HG03520 (cell line): Measurements from ENCODE around the gene DNMBP.
"Not testable (repeated sequence)": the region's sequence is repeated elsewhere in the genome, so short reads cannot be mapped to it uniquely, and the experiment has no call there.

Experiments used
- ATAC-seq: cut with Tn5 transposase; IDR thresholded peaks from one replicate; pipeline ENCODE4 v1.9.1; 2021; ENCODE audit warnings: mild to moderate bottlenecking, moderate library complexity; ENCODE audit not compliant: unreplicated experiment

DNMBP gene

DNA sequence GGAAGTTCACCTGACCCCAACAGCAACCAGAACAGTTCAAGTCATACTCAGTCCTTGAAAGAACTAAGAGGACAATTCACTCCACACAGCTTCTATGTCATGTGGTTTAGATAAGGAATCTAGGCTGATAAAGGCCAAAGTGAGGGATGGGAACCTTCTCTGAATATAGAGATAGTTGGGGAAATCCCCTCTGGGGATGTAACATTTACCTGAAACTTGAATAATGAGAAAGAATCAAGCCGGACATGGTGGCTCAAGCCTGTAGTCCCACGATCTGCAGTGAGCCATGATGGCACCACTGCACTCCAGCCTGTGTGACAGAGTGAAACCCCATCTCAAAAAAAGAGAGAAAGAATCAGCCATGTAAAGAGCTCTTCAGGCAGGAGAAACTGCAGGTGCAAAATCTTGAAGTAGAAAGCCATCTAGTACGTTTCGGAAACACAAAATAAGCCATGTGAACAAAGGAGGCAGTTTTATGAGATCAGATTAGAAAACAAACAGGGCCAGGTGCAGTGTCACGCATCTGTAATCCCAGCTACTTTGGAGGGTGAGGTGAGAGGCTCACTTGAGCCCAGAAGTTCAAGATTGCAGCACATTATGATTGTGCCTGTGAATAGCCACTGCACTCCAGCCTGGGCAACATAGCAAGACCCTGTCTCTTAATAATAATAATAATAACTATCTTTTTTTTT, 4.5 kb upstream of the DNMBP start:
- ATAC-seq = peak; percentile 75

DNA sequence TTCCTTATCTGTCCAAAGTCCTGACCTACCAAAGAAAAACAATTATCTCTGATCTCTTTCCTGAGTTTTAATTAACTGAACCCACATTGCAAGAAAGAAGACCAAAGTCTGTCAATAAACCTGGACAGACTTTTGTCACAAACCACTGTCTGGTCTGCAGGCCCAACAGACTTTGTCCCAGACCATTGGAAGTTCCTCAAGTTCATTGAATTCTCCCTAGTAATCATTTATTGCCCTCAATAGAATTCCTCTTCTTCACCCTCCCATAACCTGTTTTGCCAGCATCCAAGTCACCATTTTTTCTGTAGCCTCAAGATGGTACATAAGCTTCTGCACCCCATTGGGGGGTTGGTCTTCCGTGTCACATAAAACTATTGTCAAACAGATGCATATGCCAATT, 3.9 kb upstream of the DNMBP start:
- ATAC-seq = no peak

DNA sequence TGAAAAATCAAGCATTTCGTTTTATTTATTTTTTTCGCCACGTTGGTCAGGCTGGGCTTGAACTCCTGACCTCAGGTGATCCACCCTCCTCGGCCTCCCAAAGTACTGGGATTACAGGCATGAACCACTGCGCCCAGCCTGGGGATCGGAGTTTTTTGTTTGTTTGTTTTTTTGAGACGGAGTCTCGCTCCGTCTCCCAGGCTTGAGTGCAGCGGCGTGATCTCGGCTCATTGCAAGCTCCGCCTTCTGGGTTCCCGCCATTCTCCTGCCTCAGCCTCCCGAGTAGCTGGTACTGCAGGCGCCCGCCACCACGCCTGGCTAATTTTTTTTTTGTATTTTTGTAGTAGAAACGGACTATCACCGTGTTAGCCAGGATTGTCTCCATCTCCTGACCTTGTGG, 2.2 kb upstream of the DNMBP start:
- not testable (repeated sequence) for ATAC-seq

DNA sequence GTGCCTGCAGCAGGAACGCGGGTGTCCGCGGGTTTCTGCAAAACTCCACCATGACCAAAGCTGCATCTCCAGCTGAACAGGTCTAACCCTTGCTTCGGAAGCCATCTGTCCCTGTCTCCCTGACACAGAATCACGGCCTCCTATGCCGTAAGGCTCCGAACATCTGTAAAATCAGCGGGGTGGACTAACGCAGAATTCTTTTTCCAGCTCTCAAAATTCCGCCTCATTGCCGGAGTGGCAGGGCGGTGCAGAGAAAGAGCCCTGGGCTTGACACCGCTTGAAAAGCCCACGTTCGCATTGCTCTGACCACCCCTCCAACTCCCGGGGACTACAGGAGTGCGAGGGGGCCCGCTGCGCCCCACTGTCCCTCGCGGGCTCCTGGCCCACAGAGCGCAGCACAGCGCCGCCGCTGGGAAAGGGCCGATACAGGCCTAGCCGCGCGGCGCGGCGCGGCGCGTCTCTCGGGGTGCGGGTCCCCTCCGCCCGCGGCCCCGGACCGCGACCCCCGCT, 409 bp downstream of the DNMBP start:
- peak; percentile 35 for ATAC-seq

DNA sequence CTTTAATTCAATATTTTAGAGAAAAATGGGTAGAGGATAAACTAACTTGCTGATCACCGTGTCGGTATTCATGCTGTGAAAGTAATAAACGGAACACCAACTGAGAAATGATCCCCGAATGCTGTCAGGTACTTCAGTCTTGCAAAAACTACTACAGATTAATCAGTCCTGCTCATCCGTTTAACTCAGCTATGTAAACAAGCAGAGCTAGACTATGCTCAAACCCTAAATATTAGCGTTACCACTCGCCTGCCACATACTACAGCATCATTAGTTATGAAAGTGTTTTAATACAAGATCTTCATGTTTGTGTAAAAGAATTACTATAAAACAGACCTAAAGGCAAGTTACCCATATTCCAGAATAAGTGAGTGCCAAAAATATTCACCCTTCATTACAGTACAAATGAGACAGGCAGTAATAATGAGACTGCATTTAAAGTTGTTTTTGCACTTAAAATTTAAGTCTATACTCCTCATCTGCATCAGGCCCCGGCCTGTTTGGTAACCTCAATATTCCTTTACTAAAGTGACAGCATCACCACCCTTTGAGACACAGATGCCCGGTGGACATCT, 952 bp downstream of the DNMBP start:
- ATAC-seq = no peak

DNA sequence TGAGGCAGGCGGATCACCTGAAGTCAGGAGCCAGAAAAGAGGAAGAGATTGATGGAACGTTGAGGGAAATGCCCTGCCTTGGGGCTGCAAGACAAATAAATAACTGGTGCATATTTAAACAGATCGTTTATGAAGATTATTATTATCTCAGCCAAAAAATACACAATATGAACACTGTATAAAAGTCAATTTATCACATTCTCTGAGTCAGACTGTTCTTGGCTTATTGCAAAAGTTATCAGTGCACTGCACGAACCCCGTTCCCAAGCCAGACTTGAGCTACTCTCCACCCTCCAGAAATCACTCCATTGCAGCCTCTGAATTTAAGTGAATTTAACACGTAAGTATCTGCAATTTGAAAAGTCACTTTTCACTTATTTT, 1.6 kb downstream of the DNMBP start:
- ATAC-seq = no peak

DNA sequence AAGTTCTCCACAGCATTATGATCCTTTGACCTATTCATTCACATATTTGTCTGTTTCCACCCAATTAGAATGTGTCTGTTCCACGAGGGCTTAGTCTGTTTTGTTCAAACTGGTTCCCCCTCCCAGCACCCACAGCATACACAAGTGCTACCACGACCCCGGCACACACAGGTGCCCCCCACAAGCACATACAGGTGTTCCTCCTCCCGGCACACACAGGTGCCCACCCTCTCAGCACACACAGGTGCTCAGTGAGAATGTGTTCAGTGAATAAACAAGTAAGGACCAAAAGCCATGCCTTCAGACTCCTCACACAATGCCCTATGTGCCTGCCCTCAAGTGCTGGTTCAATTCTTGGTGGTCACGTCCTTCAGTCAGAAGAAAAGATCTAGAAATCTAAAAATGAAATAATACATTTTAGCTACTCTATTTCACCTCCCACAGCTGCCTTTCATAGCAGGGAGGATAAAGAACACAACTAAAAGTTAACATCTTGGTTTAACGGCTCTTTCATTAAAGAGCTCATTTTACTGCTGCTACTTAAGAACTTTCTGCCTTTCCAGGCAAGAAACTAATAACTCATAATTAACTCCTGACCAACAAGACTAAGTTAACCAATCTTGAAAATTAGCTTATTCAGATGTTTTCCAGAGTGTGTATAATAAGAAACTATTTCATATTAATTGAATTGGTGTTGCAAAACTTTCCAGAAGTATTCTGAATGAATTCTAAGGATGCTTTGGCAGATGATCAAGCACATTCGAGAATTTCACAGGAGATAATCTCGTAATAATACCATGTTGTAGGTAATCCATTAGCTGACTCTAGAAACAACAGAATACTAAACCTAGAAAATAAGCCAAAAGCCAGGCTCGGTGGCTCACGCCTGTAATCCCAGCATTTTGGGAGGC, 2.3 kb downstream of the DNMBP start:
- no peak for ATAC-seq

DNA sequence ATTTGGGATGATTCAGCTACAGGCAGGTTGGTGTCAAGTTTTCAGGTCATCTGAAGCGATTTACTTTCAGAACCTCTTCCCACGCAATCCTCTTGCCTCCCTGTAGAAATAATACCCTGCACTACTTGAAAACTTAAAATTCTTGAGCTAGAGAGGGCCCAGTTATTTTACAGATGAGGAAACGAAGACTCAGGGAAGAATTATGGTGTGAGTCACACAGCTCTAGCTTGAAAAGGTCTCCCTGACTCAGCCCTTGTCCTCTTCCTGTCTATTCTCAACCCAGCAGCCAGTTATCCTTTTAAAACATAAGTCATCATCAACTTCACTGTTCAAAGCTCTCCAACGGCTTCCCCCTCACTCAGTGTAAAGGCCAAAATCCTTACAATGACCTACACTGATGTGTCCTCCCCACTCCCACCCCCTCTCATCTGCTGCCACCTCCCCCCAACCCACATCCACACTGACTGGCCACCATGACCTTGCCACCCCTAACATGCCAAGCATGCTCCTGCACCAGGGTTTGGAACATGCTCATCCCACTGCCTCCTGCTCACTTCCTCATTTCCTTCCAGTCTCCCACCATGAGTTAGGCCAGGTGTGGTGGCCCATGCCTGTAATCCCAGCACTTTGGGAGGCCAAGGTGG, 3.4 kb downstream of the DNMBP start:
- no peak for ATAC-seq

DNA sequence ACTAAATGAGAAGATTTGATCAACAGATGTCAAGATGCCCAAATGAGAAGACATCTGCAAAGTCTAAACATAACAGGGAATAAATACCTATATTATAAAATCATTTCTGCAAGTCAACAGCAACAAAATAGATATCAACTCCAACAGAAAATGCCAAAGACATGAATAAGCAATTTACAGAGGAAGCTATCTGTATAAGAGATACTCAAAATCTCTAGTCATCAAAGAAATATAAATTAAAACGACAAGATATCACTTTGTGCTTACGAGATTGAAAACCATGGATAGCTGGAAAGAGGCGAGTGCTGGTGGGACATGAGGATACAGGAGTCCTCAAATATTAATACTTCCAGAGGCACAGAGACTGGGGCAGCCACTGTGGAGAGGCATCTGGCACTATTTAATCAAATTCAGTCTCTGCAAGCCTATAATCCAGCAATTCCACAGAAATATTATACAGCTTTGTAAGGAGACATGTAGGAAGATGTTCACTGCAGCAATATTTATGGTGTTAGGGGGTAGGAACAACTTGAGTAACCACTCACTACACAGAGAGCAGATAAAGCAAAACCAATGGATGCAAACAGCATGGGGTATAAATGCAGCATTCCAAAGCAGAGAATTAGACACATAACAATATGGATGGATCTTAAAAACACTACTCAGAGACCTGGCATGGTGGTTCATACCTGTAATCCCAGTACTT, 4.8 kb downstream of the DNMBP start:
- no peak for ATAC-seq

DNA sequence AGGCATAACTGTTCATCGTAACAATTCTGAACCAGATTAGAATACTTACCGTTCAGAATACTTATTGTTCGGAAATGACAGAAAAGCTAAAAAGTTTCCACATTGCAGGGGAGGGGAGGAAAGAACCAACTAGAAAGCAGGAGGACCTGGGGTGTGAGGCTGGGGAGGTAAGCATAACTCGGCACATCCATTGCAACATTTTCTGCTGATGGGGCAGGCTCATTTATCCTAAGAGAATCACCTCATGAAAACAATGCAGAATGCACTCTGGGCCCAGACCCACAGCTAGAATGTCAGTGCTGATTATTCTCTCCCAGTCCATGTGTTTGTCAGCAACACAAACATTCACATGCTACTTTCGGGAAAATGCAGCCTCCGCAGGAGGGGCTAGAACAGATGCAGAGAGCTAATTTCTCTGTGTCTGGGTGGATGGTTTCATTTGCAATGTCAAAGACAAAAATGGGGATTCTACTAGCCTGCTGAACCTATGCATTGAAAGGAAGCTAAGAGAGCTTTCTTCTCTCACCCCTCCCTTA, 9.6 kb downstream of the DNMBP start:
- ATAC-seq = no peak

DNA sequence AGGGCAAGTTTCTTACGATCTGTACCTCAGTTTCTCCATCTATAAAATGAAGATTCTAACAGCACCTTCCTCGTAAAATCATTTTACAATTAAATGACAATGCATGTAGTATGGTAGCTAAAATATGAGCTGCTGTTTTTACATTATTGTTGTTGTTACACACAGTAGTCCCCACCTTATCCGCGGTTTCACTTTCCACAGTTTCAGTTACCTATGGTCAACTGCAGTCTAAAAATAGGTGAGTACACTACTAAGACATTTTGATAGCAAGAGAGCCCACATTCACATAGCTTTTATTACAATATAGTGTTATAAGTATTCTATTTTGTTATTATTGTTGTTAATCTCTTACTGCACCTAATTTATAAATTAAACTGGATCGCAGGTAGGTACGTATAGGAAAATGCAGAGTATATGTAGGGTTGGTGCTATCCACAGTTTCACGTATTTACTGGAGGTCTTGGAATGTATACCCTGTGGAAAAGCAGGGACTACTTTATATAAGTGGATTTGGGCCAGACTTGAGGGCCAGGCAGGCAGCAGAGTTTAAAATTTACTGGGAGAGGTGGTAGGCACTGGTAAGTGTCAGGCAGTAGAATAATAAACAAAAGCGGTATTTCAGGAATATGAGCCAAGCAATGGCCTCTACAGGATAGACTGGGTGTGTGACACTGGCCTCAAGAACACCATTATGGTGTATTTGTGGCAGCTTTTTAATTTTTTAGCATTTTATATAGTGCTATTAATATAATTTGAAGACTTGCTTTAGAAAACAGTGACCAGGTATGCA, 10.2 kb downstream of the DNMBP start:
- ATAC-seq = no peak

DNA sequence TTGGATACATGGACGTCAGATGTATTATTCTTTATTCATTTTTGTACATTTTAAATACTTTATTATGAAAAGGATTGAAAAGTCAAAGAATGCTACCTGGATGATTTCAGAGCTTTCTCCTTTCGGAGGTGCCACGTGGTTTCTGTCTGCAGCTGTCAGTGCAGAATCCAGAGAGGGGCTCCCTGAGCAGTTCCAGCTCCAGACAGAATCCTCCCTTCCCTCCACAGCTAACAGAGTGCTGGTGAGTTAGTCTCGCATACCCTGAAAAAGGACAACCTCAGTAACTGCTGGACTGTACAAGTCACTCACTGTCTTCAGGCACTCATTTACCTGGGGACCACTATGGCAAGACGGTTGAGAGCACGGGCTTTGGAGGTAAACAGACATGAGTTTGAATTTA, 10.9 kb downstream of the DNMBP start:
- ATAC-seq = no peak

DNA sequence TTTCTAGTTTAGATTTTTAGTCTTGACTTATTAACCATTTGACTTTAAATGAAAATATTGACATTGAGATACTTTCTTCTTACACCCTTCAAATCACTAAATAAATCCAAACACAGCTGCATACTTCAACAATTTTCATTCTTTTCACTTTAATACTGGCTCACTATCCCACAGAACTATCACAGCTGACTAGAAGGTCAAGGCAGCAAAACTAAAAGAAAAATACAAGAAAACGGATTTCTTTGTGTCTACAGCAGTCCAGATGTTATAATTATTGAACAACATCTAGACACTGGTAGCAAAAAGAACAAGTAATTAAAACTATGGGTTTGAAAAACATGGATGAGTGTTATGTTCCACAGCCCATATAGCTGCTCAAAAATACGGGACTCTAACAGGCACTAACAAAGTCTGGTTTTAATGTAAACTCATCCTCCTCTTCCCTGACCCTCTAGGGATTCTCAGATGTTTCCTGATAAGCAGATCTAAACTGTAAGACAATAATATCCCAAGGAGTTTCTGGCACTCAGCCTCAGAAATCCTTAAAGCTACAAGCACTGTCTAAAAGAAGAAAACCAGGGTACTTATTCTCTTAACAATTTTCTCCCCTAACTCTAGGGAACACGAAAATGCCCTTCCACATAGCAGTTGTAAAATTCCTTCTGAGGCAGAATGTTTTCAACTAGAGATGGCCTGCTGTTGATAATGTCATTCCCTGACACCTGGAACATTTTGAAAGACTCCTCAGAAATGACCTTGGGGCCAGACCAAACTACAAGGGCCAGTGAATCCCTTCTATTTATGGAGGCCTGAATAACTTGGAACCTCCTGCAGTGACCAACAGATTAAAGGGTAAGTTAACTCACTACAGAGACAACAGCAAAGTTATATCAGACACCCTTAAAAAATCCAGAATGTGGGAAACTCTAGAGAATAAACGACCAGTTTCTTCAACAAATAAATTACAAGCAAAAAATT, 12.8 kb downstream of the DNMBP start:
- no peak for ATAC-seq

DNA sequence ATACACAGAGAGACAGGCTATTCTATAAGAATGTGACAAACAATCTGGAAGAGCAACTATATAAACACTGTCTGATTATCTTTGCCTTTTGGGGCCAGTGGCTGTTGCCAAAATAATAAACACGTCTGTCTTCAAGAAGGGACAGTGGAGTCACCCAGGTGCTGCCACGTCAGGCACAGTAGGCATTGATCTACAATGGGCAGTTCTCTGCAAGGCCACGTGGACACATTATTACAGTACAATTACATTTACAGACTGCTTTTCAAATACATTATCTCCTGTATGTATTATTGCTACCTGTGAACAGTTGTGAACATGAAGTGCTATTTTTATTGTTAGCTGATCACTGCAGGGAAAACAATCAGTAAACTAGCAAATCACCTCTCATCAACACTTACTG, 14.0 kb downstream of the DNMBP start:
- ATAC-seq = no peak

DNA sequence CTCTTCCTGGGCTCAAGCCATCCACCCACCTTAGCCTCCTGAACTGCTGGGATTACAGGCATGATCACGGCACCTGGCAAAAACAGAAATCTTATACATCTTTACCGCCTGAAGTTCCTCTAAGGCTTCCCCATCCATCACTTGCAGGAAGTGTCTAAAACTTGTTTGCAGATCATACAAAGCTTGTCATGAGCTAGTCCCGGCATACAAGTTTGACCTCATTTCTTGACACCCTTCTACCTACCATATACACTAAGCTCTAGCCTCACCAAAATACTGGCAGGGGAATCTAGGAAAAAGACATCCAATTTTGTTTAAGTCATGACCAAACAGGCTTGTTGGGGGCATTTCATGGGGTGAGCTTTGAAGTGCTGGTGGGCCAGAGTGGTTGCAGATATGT, 14.5 kb downstream of the DNMBP start:
- no peak for ATAC-seq

DNA sequence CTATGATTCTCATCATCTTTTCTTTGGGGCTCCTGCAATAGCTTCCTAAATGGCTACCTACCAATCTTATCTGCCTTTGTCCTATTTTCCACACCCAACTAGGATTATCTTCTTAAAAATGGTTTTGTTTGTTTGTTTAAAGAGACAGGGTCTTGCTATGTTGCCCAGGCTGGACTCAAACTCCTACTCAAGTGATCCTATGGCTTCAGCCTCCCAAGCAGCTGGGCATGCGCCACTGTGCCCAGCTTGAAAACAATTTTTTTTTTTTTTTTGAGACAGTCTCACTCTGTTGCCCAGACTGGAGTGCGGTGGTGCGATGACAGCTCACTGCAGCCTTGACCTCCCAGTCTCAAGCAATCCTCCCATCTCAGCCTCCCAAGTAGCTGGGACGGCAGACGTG, 14.9 kb downstream of the DNMBP start:
- ATAC-seq = no peak

DNA sequence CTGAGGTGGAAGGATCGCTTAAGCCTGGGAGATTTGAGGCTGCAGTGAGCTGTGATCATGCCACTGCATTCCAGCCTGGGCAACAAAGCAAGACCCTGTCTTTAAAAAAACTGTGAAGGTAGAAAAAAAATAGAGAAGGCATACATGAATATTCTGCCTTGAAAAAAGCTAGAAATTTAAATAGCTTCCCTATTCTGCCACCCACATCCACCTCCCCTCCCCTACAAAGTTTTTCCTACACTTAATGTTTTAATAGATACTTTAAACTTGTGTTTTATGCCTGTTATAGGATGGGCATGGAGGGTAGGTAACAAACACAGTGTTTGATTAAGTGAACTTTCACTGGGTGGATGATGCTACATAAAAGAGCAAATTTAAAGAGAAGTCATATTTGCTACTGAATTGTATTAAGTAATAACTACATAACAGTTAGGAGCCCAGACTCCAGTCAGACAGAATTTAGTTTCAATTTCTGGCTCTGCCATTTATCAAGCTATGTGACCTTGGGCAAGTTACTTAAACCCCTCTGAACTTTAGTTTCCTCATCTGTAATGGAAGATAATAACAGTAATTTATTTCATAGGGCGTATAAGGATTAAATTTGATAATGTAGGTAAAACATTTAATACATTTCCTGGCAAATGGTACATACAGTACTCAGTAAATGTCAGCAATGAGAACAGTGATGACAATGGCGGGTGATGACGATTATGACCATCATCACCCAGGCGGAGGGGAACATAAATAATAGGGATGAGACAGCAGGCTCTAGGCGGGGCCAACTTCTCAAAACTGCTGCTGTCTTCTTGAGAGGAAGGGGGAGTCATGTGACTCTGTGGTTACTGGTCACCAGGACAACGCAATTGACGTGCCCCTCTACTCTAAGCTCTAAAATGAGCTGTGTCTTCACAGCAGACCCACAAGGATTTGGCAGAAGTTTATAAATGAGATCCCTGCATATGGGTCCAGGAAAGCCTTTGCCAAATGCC, 15.8 kb downstream of the DNMBP start:
- peak; percentile 58 for ATAC-seq
